OCI-LY7 (cell line): ENCODE data around the gene CLIC4.

Experiments
- EZH2phosphoT487 ChIP-seq: fragments of 200-600 bp; sonication (generic); IDR thresholded peaks from 2 replicates; pipeline ENCODE4 v1.6.1; 2018; ENCODE audit warnings: low read depth, borderline replicate concordance, mild to moderate bottlenecking, mixed run types, antibody characterized with exemption, low read length, moderate library complexity, mixed read lengths
- TF ChIP-seq, protein P1 (sequence below): fragments of 200-600 bp; sonication (generic); conservative IDR thresholded peaks from 2 replicates; pipeline ENCODE4 v1.5.1; 2014; ENCODE audit warnings: mild to moderate bottlenecking, antibody characterized with exemption, low read length, moderate library complexity, mixed read lengths

DNA sequence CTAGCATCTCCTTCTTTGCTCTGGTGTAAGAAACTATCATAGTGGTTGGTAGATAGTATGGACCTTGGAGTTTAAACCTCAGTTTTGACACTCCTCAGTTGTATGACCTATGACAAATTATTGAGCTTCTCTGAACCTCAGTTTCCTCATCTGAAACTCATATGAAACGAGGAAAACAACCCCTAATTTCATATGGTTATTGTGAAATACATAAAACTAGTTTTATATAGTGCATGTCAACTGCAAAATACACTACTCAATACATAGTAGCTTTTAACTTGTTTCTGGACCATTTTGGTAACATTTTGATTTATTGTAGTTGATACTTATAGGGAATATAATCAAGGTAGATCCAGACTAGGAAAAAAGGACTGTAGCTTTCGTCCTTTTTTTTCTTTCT, 32.9 kb downstream of the CLIC4 start:
- TF ChIP-seq, protein P1, sequence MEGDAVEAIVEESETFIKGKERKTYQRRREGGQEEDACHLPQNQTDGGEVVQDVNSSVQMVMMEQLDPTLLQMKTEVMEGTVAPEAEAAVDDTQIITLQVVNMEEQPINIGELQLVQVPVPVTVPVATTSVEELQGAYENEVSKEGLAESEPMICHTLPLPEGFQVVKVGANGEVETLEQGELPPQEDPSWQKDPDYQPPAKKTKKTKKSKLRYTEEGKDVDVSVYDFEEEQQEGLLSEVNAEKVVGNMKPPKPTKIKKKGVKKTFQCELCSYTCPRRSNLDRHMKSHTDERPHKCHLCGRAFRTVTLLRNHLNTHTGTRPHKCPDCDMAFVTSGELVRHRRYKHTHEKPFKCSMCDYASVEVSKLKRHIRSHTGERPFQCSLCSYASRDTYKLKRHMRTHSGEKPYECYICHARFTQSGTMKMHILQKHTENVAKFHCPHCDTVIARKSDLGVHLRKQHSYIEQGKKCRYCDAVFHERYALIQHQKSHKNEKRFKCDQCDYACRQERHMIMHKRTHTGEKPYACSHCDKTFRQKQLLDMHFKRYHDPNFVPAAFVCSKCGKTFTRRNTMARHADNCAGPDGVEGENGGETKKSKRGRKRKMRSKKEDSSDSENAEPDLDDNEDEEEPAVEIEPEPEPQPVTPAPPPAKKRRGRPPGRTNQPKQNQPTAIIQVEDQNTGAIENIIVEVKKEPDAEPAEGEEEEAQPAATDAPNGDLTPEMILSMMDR = no peak
- no peak for TF ChIP-seq EZH2phosphoT487
